Measurements from ENCODE around the gene DCLK1. TPM values are rescaled to one million over a fixed set of nuclear protein-coding genes. Genes with fewer than 3 reads are reported as not detected.

The DCLK1 gene
- total RNA-seq, 1 donor from 2014 or later = 4.5 TPM

DNA sequence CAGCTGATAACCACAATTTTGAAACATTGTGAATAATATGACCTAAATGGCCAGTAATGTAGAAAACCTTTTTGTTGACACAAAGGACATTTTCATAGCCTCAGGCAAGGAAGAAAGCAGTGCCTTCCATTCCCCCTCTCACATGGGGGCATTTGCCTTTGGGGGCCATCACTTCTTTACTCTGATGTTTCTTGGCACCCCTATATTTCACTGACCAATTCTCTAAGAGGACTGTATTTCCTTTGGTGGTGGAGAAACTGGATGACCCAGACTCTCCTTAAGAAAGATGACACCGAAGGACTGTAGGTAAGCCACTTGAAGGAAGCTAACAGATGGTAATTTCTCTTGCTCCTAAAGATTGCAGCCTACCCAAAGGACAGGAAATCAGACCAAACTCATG, 254.6 kb downstream of the DCLK1 start:
- no peaks in the 10 kb centered on the region for H3K36me3 ChIP-seq
- intact Hi-C loops (cut with DNase I) = no loop called here
- no peak overlapping the region for H3K4me3 ChIP-seq
- no peaks in the 10 kb centered on the region for H3K4me1 ChIP-seq
- ATAC-seq = no peak
- no peaks in the 10 kb centered on the region for H3K27me3 ChIP-seq
- H3K9me3 ChIP-seq = no peaks in the 10 kb centered on the region
- DNase-seq = no peak
- no peak overlapping the region for H3K27ac ChIP-seq
- TF ChIP-seq, protein P1, sequence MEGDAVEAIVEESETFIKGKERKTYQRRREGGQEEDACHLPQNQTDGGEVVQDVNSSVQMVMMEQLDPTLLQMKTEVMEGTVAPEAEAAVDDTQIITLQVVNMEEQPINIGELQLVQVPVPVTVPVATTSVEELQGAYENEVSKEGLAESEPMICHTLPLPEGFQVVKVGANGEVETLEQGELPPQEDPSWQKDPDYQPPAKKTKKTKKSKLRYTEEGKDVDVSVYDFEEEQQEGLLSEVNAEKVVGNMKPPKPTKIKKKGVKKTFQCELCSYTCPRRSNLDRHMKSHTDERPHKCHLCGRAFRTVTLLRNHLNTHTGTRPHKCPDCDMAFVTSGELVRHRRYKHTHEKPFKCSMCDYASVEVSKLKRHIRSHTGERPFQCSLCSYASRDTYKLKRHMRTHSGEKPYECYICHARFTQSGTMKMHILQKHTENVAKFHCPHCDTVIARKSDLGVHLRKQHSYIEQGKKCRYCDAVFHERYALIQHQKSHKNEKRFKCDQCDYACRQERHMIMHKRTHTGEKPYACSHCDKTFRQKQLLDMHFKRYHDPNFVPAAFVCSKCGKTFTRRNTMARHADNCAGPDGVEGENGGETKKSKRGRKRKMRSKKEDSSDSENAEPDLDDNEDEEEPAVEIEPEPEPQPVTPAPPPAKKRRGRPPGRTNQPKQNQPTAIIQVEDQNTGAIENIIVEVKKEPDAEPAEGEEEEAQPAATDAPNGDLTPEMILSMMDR (IDR thresholded peaks at IDR 0.05) = no peak

DNA sequence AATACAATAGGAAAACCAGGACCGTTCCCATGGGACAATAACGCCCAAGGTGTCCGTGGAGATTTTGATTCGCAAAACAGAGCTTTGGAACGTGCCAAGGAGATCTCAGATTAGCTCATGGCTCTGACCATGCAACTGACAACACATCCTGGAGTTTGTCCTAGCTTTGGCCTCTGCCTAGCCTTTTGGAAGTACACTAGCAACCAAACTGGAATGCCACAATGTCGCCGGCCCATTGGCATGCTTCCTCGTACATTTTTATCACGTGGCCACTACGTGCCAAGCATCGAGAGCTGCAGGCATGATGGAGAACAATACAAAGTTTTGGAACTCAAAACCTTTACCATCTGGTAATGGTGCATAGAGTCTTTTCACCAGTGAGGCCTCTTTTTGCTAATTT, 256.5 kb downstream of the DCLK1 start:
- ATAC-seq = no peak
- TF ChIP-seq, protein P1 (IDR thresholded peaks at IDR 0.05) = no peak
- Histone ChIP-seq H3K9me3 (no peaks in the 10 kb centered on the region), H3K27ac (no peak overlapping the region), H3K27me3 (no peaks in the 10 kb centered on the region), H3K4me1 (no peaks in the 10 kb centered on the region), H3K36me3 (no peaks in the 10 kb centered on the region), H3K4me3 (no peak overlapping the region)
- DNase-seq = no peak
- intact Hi-C loops (cut with DNase I) = no loop called here

DNA sequence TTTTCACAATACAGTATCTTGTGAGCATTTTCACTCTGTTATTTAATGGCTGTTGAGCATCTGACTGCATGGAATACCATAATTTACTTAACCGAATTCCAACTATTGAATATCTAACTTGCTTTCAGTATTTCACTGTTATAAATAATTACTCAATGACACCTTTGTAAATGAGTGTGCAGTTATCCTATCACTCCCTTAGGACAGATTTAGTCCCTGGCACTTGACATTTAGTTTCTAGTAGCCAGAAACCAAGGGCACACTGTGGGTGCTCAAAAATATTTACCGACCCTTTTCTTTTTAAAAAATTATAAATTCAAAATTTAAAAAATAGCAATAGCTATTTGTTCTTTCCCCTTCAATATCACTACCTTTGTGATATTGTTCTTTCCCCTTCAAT, 258.8 kb downstream of the DCLK1 start:
- DNase-seq (no peak), ATAC-seq (no peak)
- TF ChIP-seq, protein P1 (IDR thresholded peaks at IDR 0.05) = no peak
- Histone ChIP-seq H3K4me1 (no peaks in the 10 kb centered on the region), H3K27ac (no peak overlapping the region), H3K27me3 (no peaks in the 10 kb centered on the region), H3K36me3 (no peaks in the 10 kb centered on the region), H3K4me3 (no peak overlapping the region), H3K9me3 (no peaks in the 10 kb centered on the region)
- intact Hi-C loops (cut with DNase I) = no loop called here

DNA sequence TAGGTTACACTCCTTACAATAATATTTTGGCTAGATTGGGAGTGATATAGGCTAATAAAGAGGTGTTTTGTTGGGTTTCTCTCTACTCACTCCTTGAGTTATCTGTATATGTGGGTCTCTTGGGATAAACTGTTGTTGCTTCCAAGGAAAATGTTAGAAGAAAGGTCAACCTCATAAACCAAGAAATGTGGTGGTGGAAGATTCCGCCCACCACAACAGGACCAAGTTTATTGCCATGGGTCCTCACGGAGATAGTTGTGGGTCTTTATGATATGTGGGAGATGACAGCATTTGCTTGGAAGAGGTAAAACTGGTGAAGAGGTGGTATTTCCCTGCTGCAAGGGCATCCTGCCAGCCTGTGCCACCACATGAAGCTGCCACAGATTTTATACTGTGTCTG, 259.6 kb downstream of the DCLK1 start:
- Histone ChIP-seq H3K27ac (no peak overlapping the region), H3K36me3 (no peaks in the 10 kb centered on the region), H3K4me3 (no peak overlapping the region), H3K27me3 (no peaks in the 10 kb centered on the region), H3K4me1 (no peaks in the 10 kb centered on the region), H3K9me3 (no peaks in the 10 kb centered on the region)
- TF ChIP-seq, protein P1 (IDR thresholded peaks at IDR 0.05) = no peak
- ATAC-seq (no peak), DNase-seq (no peak)
- intact Hi-C loops (cut with DNase I) = no loop called here

DNA sequence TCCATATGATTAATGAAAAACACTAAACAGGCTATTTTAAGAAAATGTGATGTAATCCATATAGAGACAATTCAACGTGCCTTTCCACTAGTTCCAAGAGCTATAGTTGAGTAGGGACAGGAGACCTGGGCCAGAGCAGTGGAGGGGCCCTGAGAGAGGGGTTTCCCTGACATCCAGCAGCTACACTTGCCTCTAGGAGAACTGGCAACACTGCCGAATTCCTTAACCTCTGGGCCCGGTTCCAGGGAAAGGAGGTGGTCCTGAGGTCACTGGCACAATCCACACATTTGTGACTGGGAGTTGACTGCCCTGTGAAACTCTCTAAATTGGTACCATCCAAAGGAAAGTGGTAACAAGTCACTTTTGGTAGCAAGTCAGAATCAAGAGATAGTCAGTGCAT, 264.4 kb downstream of the DCLK1 start:
- no peak overlapping the region for H3K4me3 ChIP-seq
- TF ChIP-seq, protein P1 (IDR thresholded peaks at IDR 0.05) = no peak
- intact Hi-C loops (cut with DNase I) = no loop called here
- no peak for DNase-seq
- H3K27ac ChIP-seq = no peak overlapping the region
- no peaks in the 10 kb centered on the region for H3K9me3 ChIP-seq
- ATAC-seq = no peak
- no peaks in the 10 kb centered on the region for H3K36me3 ChIP-seq
- H3K27me3 ChIP-seq = no peaks in the 10 kb centered on the region
- H3K4me1 ChIP-seq = no peaks in the 10 kb centered on the region

Data from upper lobe of right lung (tissue), 1 donor.